Activated T-helper 1 cell treated with anti-CD3 and anti-CD28 coated beads, Interleukin-12 subunit alpha, Interleukin-12 subunit beta, Interleukin-2, Interleukin-4 antibody, amounts not matched to agents 30 ng/mL and 10 ng/mL and 1 ng/mL, durations not matched to agents 14 hours and 24 hours and 36 hours (primary cell): ENCODE measurements around the gene ENC1. TPM values are rescaled to one million over a fixed set of nuclear protein-coding genes. Genes with fewer than 3 reads are reported as not detected.

Source experiments
- DNase-seq: peaks from one replicate; pipeline ENCODE4 v3.0.0; 2021; ENCODE audit warnings: low spot score
- H3K27ac Mint-ChIP-seq: one replicate; pipeline ENCODE4 v1.8.0; 2021; ENCODE audit warnings: mild to moderate bottlenecking, mixed read lengths
- H3K27me3 Mint-ChIP-seq: one replicate; pipeline ENCODE4 v1.8.0; 2022; ENCODE audit warnings: mild to moderate bottlenecking, moderate library complexity, mixed read lengths; ENCODE audit not compliant: insufficient read depth
- H3K36me3 Mint-ChIP-seq: one replicate; pipeline ENCODE4 v1.8.0; 2021; ENCODE audit warnings: low read depth, mixed read lengths
- H3K4me1 Mint-ChIP-seq: one replicate; pipeline ENCODE4 v1.8.0; 2021; ENCODE audit warnings: low read depth, mixed read lengths
- H3K4me3 Mint-ChIP-seq: one replicate; pipeline ENCODE4 v1.8.0; 2021; ENCODE audit warnings: mild to moderate bottlenecking, moderate library complexity, mixed read lengths
- H3K9me3 Mint-ChIP-seq: one replicate; pipeline ENCODE4 v1.8.0; 2021; ENCODE audit warnings: mixed read lengths
- intact Hi-C: fragments of 100-400 bp; cut with micrococcal nuclease; formaldehyde crosslinking; loops from one replicate; pipeline ENCODE4 v1.15.1; 2024
- total RNA-seq: library from RNA; stranded (reverse); gene quantifications from 2 replicates; pipeline ENCODE4 v1.2.3, GENCODE V29; 2022

The ENC1 gene
- total RNA-seq, 1 donor from 2014 or later = 3.2 TPM

DNA sequence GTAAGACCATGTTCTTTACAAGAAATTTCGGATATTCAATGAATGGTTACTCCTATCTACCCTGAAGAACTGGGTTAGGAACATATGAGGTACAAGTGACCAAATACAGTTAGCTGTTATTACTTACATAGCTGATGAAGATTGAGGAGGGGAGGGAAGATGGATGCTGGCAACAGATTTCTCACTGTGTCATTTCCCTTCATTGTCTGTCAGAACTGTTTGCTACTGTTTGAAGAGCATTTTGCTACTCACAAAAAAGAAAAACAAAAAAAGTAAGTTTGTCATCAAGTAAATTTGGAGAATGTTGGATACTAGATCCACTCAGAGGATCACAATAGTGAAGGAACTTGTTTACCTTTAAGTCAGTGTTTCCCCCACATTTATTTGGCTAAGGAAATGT is 53.7 kb downstream of the ENC1 start:
- DNase-seq = no peak
- no peaks in the 10 kb centered on the region for H3K4me1 Mint-ChIP-seq
- H3K27ac Mint-ChIP-seq = no peak overlapping the region
- peaks cover 21% of the 10 kb centered on the region for H3K27me3 Mint-ChIP-seq
- no peak overlapping the region for H3K4me3 Mint-ChIP-seq
- H3K36me3 Mint-ChIP-seq = no peaks in the 10 kb centered on the region
- intact Hi-C loops = no loop called here
- H3K9me3 Mint-ChIP-seq = no peaks in the 10 kb centered on the region

DNA sequence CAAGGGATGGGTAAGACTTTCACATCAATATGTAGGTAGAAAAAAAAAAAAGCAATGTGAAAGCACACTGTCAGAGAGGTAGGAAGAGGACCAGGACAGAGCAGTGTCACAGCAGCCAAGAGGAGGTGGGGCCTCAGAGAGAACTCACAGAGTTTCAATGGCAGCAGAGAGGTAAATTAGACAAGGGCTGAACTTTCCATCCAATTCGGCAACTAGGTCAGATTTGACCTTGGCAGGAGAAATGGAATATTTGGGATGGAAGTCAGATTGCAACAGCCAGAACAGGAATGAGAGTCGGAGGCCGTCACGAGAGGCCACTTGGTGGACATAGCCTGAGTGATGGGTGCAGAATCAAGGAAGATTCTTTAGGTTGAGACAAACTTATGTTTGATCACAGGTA is 57.7 kb downstream of the ENC1 start:
- intact Hi-C loops = no loop called here
- Mint-ChIP-seq H3K4me3 (no peak overlapping the region), H3K27me3 (peaks cover 22% of the 10 kb centered on the region)

DNA sequence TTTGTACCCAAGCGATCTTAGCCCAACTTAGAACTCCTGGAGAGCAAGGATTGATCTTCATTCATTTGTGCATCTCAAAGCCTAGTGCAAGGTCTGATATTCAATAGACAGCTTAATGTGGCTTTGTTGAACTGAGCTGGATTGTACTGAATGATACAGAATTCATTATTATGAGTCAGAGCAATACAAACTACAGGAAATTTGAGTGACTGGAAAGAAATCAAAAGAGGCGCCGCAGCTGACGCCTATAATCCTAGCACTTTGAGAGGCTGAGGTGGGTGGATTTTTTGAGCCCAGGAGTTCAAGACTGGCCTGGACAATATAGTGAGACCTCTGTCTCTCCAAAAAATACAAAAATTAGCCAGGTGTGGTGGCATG is 58.6 kb downstream of the ENC1 start:
- Mint-ChIP-seq H3K27me3 (peaks cover 21% of the 10 kb centered on the region), H3K36me3 (no peaks in the 10 kb centered on the region), H3K9me3 (no peaks in the 10 kb centered on the region), H3K4me1 (peaks cover 21% of the 10 kb centered on the region), H3K4me3 (no peak overlapping the region), H3K27ac (no peak overlapping the region)
- intact Hi-C loops = no loop called here
- no peak for DNase-seq

More for the DNA sequence above, 57.7 kb downstream of the ENC1 start:
- Mint-ChIP-seq H3K4me1 (peaks cover 14% of the 10 kb centered on the region), H3K36me3 (no peaks in the 10 kb centered on the region), H3K9me3 (no peaks in the 10 kb centered on the region), H3K27ac (no peak overlapping the region)
- no peak for DNase-seq

DNA sequence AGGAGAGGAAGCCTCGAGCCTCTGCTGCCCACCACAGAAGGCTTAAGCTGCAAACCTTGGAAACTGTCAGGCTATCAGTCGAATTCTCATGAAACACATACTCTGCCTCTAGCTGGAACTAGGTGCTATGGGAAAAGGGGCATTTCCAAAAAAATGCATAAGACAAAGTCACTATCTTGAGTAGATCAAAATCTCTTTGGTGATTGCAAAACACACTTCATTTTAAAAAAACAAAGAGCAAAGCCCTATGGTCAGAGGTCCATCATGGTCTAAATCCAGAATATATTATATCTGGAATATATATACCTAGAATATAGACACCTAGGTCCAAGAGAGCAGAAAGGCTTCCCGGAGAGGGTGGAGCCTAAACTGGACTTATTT is 59.8 kb downstream of the ENC1 start:
- DNase-seq = no peak
- H3K27ac Mint-ChIP-seq = no peak overlapping the region
- peaks cover 15% of the 10 kb centered on the region for H3K27me3 Mint-ChIP-seq
- intact Hi-C loops = no loop called here
- H3K36me3 Mint-ChIP-seq = peaks cover 2% of the 10 kb centered on the region
- H3K4me3 Mint-ChIP-seq = no peak overlapping the region
- H3K9me3 Mint-ChIP-seq = no peaks in the 10 kb centered on the region
- H3K4me1 Mint-ChIP-seq = peaks cover 31% of the 10 kb centered on the region

- H3K4me3 Mint-ChIP-seq = peak overlapping the region; percentile 3
- intact Hi-C loops = loop anchor here (1.0 to 10.0 kb wide), 14 partner anchors 43 to 1417 kb away; partner anchors contain the start of genes ANKRA2, CERT1, ENC1 and GCNT4
Measured at GRCh38 chr5:74579215-74579614, 61.3 kb downstream of the ENC1 start.

DNA sequence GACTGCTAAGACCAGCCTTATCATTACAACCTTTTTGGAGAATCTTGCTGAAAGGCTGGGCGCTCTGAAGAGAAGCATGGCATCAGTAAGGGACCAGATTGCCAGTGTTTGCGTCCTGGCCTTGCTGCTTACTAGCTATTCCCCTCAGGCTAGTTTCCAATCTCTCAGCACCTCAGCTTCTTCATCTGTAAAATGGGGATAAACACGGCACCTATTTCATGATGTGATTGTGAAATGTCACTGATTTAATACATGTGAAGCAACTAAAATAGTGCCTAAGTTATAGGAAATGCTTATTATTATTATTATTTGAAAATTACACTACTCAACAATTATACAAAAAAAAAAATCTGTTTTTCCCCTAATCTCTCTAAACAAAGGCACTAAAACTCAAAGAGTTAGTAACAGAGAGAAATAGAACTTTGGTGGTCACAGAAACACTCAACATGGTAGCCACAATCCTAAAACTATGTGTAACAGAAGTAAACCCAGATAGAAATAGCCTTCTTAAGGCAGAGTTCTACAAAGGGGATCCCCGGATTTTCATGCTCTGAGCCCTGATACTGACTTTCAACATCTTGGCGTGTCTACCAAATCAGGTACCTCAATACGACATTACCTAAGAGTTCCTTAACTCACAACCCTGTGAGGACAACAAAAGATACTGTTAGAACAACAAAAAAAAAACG is 62.0 kb downstream of the ENC1 start:
- Mint-ChIP-seq H3K27ac (peak overlapping the region; percentile 74), H3K36me3 (peaks cover 3% of the 10 kb centered on the region), H3K4me1 (peaks cover 34% of the 10 kb centered on the region), H3K4me3 (peak overlapping the region; percentile 30), H3K9me3 (no peaks in the 10 kb centered on the region), H3K27me3 (peaks cover 9% of the 10 kb centered on the region)
- no peak for DNase-seq
- intact Hi-C loops = loop anchor here (1.0 to 10.0 kb wide), 14 partner anchors 44 to 1416 kb away; partner anchors contain the start of genes ANKRA2, CERT1, ENC1 and GCNT4

More at GRCh38 chr5:74579215-74579614, 61.3 kb downstream of the ENC1 start:
- Mint-ChIP-seq H3K36me3 (peaks cover 3% of the 10 kb centered on the region), H3K27me3 (peaks cover 11% of the 10 kb centered on the region), H3K9me3 (no peaks in the 10 kb centered on the region), H3K4me1 (peaks cover 34% of the 10 kb centered on the region), H3K27ac (peak overlapping the region; percentile 74)
- DNase-seq = peak; percentile 65

Other genes starting within 250 kb of the ENC1 start
- gene HEXB, start 44.5 kb upstream of the ENC1 start, total RNA-seq = 62.7 and 71.4 TPM in 2 replicates
- 32.4 and 35.5 TPM in 2 replicates for gene GFM2, start 126.4 kb upstream of the ENC1 start, total RNA-seq
- 89.0 and 94.9 TPM in 2 replicates for gene NSA2, start 126.5 kb upstream of the ENC1 start, total RNA-seq
- 3.2 and 3.5 TPM in 2 replicates for gene FAM169A, start 225.7 kb upstream of the ENC1 start, total RNA-seq